Natural killer cell (primary cell): ENCODE results near the gene POLRMT. TPM values are rescaled to one million over a fixed set of nuclear protein-coding genes. Genes with fewer than 3 reads are reported as not detected.
"Not testable (repeated sequence)": the region's sequence is repeated elsewhere in the genome, so short reads cannot be mapped to it uniquely, and the experiment has no call there.

Source experiments
- ATAC-seq, 3 donors: fragments of 150-1000 bp in 2 of 3; fragments of 200-7000 bp in 1 of 3; cut with Tn5 transposase; 1 replicate in 1 of 3; 2 replicates in 2 of 3; pipeline ENCODE4 v1.10.0; 2021; ENCODE audit warnings: mild to moderate bottlenecking in 2 of 3, moderate library complexity in 2 of 3
- DNase-seq, 2 donors: peaks; one replicate each; pipeline versions ENCODE4 v3.0.0 to v3.0.0-alpha.2; 2013 to 2021; ENCODE audit warnings: mixed read lengths in 1 of 2
- H3K27ac ChIP-seq: one replicate; pipeline ENCODE4 v1.5.1; 2013; ENCODE audit warnings: mild to moderate bottlenecking, low read length
- H3K27me3 ChIP-seq: one replicate; pipeline ENCODE4 v1.6.1; 2013; ENCODE audit warnings: low read length; ENCODE audit not compliant: control insufficient read depth, insufficient read depth
- H3K36me3 ChIP-seq: one replicate; pipeline ENCODE4 v1.6.1; 2013; ENCODE audit warnings: low read length; ENCODE audit not compliant: control insufficient read depth, insufficient read depth
- H3K4me1 ChIP-seq: one replicate; pipeline ENCODE4 v1.6.1; 2013; ENCODE audit warnings: low read length; ENCODE audit not compliant: control insufficient read depth, insufficient read depth
- H3K4me3 ChIP-seq: one replicate; pipeline ENCODE4 v1.5.1; 2013; ENCODE audit warnings: low read length
- H3K9me3 ChIP-seq: one replicate; pipeline ENCODE4 v1.6.1; 2013; ENCODE audit warnings: low read length; ENCODE audit not compliant: control insufficient read depth, insufficient read depth
- H3K27ac Mint-ChIP-seq, 2 donors: one replicate each; pipeline ENCODE4 v1.8.0; 2022; ENCODE audit warnings: mild to moderate bottlenecking in 2 of 2, mixed read lengths in 2 of 2, moderate library complexity in 1 of 2
- H3K27me3 Mint-ChIP-seq, 2 donors: one replicate each; pipeline ENCODE4 v1.8.0; 2022; ENCODE audit warnings: low read depth in 2 of 2, mixed read lengths in 2 of 2
- H3K36me3 Mint-ChIP-seq: one replicate; pipeline ENCODE4 v1.8.0; 2022; ENCODE audit warnings: mixed read lengths
- H3K4me1 Mint-ChIP-seq, 2 donors: one replicate each; pipeline ENCODE4 v1.8.0; 2022; ENCODE audit warnings: mixed read lengths in 2 of 2
- H3K4me3 Mint-ChIP-seq: one replicate; pipeline ENCODE4 v1.8.0; 2022; ENCODE audit warnings: mild to moderate bottlenecking, moderate library complexity, mixed read lengths
- H3K9me3 Mint-ChIP-seq, 2 donors: one replicate each; pipeline ENCODE4 v1.8.0; 2022; ENCODE audit warnings: mixed read lengths in 2 of 2
- WGBS: methylation state at CpG from one replicate; pipeline ENCODE4 v1.1.7; 2013; ENCODE audit warnings: missing lambda C conversion rate; ENCODE audit not compliant: insufficient coverage; 5-methylcytosine and 5-hydroxymethylcytosine counted together
- intact Hi-C: fragments of 100-400 bp; cut with micrococcal nuclease; formaldehyde crosslinking; loops from one replicate; pipeline ENCODE4 v1.14.2; 2022
- total RNA-seq, 4 donors: library from RNA; stranded (reverse); fragments of 120-200 nt in 1 of 4; gene quantifications; one replicate each; pipeline versions ENCODE4 v1.2.3 to v1.2.4, GENCODE V29; 2013 to 2022
- TF ChIP-seq, protein P1 (sequence below): fragments of 200-600 bp; IDR thresholded peaks from one replicate; pipeline ENCODE4 v1.8.0; 2022; ENCODE audit warnings: antibody characterized with exemption

Gene POLRMT
- total RNA-seq, 3 donors from 2014 or later (not counting 1 experiment from before 2014, with no cell fraction given), result 57.2 to 58.5 (median 57.6) TPM

GRCh38 chr19:585551-586110 is 47.7 kb downstream of the POLRMT start:
- H3K4me1 Mint-ChIP-seq, result peaks cover 5 to 6% of the 10 kb centered on the region in 2 donors
- ATAC-seq (no peak), DNase-seq (no peak)
- H3K4me3 Mint-ChIP-seq, result no peak overlapping the region
- Histone ChIP-seq H3K4me1 (peaks cover 30% of the 10 kb centered on the region), H3K27ac (no peak overlapping the region), H3K27me3 (peaks cover 12% of the 10 kb centered on the region), H3K9me3 (no peaks in the 10 kb centered on the region), H3K36me3 (peaks cover 22% of the 10 kb centered on the region), H3K4me3 (no peak overlapping the region)
- no peaks in the 10 kb centered on the region for H3K27me3 Mint-ChIP-seq
- TF ChIP-seq, protein P1, sequence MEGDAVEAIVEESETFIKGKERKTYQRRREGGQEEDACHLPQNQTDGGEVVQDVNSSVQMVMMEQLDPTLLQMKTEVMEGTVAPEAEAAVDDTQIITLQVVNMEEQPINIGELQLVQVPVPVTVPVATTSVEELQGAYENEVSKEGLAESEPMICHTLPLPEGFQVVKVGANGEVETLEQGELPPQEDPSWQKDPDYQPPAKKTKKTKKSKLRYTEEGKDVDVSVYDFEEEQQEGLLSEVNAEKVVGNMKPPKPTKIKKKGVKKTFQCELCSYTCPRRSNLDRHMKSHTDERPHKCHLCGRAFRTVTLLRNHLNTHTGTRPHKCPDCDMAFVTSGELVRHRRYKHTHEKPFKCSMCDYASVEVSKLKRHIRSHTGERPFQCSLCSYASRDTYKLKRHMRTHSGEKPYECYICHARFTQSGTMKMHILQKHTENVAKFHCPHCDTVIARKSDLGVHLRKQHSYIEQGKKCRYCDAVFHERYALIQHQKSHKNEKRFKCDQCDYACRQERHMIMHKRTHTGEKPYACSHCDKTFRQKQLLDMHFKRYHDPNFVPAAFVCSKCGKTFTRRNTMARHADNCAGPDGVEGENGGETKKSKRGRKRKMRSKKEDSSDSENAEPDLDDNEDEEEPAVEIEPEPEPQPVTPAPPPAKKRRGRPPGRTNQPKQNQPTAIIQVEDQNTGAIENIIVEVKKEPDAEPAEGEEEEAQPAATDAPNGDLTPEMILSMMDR, result no peak
- intact Hi-C loops, result no loop called here
- no peak overlapping the region for H3K27ac Mint-ChIP-seq
- H3K36me3 Mint-ChIP-seq, result no peaks in the 10 kb centered on the region
- no peaks in the 10 kb centered on the region for H3K9me3 Mint-ChIP-seq
- WGBS, result 83% methylated on average over 10 of the region's 10 CpGs

DNA sequence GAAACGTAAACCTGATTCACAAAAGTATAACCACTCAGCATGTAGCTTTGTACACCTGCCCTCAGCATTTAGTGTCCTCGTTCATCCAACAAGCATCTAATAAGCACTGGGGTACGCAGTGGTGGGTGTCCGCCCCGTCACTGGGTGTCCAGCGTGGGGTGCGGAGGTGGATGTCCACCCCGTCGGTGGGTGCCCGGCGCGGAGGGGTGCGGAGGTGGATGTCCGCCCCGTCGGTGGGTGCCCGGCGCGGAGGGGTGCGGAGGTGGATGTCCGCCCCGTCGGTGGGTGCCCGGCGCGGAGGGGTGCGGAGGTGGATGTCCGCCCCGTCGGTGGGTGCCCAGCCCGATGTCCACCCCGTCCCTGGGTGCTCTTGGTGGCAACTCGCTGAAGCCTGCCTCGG is 48.2 kb downstream of the POLRMT start:
- H3K36me3 Mint-ChIP-seq, H3K4me3 ChIP-seq, H3K27me3 Mint-ChIP-seq, ATAC-seq, intact Hi-C loops, H3K9me3 ChIP-seq, H3K4me1 Mint-ChIP-seq, H3K27ac ChIP-seq, H3K9me3 Mint-ChIP-seq, H3K4me3 Mint-ChIP-seq, DNase-seq, H3K27ac Mint-ChIP-seq: not testable (repeated sequence)
- H3K27me3 ChIP-seq, result peaks cover 12% of the 10 kb centered on the region
- peaks cover 27% of the 10 kb centered on the region for H3K36me3 ChIP-seq
- H3K4me1 ChIP-seq, result peaks cover 29% of the 10 kb centered on the region
- WGBS, result 90% methylated on average over 34 of the region's 34 CpGs

GRCh38 chr19:584240-585001 is 48.9 kb downstream of the POLRMT start:
- Histone ChIP-seq H3K9me3 (no peaks in the 10 kb centered on the region), H3K4me1 (peaks cover 29% of the 10 kb centered on the region), H3K4me3 (no peak overlapping the region), H3K36me3 (peaks cover 33% of the 10 kb centered on the region), H3K27ac (no peak overlapping the region), H3K27me3 (peaks cover 12% of the 10 kb centered on the region)
- ATAC-seq (peak; percentile 71 to 78 (median 77)), DNase-seq (peak; percentile 68 to 83)
- no peaks in the 10 kb centered on the region for H3K27me3 Mint-ChIP-seq
- H3K4me3 Mint-ChIP-seq, result no peak overlapping the region
- no peaks in the 10 kb centered on the region for H3K36me3 Mint-ChIP-seq
- intact Hi-C loops, result loop anchor here (1.0 kb wide), 1 partner anchor 150 kb away; no protein-coding TSS in a partner anchor
- TF ChIP-seq, protein P1, result peak; percentile 84
- H3K27ac Mint-ChIP-seq, result no peak overlapping the region
- H3K9me3 Mint-ChIP-seq, result no peaks in the 10 kb centered on the region
- peaks cover 5 to 6% of the 10 kb centered on the region in 2 donors for H3K4me1 Mint-ChIP-seq
- WGBS, result 41% methylated on average over 38 of the region's 38 CpGs

GRCh38 chr19:583968-584239 is 49.4 kb downstream of the POLRMT start:
- Histone ChIP-seq H3K36me3 (peaks cover 33% of the 10 kb centered on the region), H3K4me3 (no peak overlapping the region), H3K27me3 (peaks cover 8% of the 10 kb centered on the region), H3K27ac (no peak overlapping the region), H3K9me3 (no peaks in the 10 kb centered on the region), H3K4me1 (peaks cover 24% of the 10 kb centered on the region)
- 91% methylated on average over 5 of the region's 5 CpGs for WGBS
- ATAC-seq, result no peak
- no peaks in the 10 kb centered on the region for H3K9me3 Mint-ChIP-seq
- peak overlapping the region; percentile 47 for H3K4me3 Mint-ChIP-seq
- no peak for DNase-seq
- no peaks in the 10 kb centered on the region for H3K27me3 Mint-ChIP-seq
- intact Hi-C loops, result loop anchor here (1.0 kb wide), 1 partner anchor 150 kb away; no protein-coding TSS in a partner anchor
- H3K4me1 Mint-ChIP-seq, result peaks cover 5 to 6% of the 10 kb centered on the region in 2 donors
- H3K36me3 Mint-ChIP-seq, result no peaks in the 10 kb centered on the region
- TF ChIP-seq, protein P1, result no peak
- no peak overlapping the region for H3K27ac Mint-ChIP-seq
